ENCODE measurements around the gene TSEN54.

DNA sequence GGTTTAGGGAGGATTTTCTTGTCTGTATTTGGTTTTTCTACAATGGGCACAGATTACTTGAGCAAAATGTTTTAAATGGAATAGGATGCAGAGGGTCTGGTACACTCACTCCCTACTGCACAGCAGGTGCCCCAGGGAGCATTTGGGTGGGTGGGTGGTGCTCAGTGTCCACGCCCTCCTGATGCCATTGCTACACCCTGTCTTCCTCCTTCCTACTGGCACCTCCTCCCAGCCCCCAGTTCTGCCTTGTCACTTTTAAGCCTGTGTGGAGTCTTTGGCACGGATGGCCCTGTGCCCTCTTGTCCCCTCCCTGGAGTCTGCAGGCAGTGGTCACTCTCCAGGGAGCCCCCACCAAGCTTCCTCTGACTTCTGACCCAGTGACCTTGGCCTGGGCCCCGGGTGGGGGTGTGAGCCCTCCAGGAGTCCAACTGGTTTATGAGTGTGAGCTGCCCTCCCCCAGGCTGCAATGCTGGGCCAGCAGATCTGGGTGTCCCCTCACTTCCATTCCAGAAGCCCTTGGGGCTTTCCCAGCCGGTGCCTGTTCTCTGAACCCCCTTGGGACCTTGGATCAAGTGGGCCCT is 24.7 kb downstream of the TSEN54 start:
- TF ChIP-seq, protein P1, sequence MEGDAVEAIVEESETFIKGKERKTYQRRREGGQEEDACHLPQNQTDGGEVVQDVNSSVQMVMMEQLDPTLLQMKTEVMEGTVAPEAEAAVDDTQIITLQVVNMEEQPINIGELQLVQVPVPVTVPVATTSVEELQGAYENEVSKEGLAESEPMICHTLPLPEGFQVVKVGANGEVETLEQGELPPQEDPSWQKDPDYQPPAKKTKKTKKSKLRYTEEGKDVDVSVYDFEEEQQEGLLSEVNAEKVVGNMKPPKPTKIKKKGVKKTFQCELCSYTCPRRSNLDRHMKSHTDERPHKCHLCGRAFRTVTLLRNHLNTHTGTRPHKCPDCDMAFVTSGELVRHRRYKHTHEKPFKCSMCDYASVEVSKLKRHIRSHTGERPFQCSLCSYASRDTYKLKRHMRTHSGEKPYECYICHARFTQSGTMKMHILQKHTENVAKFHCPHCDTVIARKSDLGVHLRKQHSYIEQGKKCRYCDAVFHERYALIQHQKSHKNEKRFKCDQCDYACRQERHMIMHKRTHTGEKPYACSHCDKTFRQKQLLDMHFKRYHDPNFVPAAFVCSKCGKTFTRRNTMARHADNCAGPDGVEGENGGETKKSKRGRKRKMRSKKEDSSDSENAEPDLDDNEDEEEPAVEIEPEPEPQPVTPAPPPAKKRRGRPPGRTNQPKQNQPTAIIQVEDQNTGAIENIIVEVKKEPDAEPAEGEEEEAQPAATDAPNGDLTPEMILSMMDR (IDR thresholded peaks at IDR 0.05), result no peak
- TF ChIP-seq POLR2A (IDR thresholded peaks at IDR 0.05), result no peak
